Neural progenitor cell (in vitro differentiated cells): Measurements from ENCODE around the gene TEX51.

Experiments used
- CTCF ChIP-seq: fragments of 200-600 bp; sonication (generic); IDR thresholded peaks from 2 replicates; pipeline ENCODE4 v1.5.1; 2017; ENCODE audit warnings: antibody characterized with exemption, mild to moderate bottlenecking
- EZH2phosphoT487 ChIP-seq: fragments of 200-600 bp; sonication (generic); IDR thresholded peaks from 2 replicates; pipeline ENCODE4 v1.6.1; 2017; ENCODE audit warnings: antibody characterized with exemption

- TF ChIP-seq CTCF = no peak
- TF ChIP-seq EZH2phosphoT487 = no peak
Observed at GRCh38 chr2:126905991-126906390, 7.3 kb downstream of the TEX51 start.
